ENCODE data around the gene COL5A1.

The COL5A1 gene

DNA sequence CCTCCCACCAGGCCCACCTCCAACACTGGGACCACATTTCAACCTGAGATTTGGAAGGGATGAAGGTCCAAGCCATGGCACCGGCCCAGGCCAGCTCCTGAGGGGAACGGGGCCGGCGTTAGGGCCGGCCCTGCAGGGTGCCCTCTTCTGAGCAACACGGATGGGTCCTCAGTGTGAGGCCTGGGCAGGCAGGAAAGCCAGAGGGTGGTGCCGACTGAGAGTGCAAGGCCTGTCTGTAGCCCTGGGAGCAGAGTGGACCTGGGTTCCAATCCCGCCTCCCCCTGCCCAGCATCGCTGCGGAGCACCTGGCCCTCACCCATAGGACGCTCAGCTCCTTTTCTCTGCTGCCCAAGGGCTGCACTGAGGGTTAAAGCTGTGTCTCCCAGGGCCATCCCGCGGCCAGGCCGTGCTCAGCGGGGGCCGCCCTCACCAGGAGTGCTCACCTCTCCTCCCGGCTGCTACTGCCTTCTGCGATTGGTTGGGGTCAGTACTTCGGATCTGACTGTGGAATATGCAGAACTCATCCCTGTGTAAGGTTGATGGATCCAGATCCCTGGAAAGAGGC lies 194.9 kb downstream of the COL5A1 start:
- H3K4me3 ChIP-seq (ENCODE audit: control insufficient read depth in 1 of 7, extremely low read depth in 1 of 7, insufficient read depth in 4 of 7, low read depth in 2 of 7, low read length in 6 of 7), result no peak overlapping the region
- H3K27ac ChIP-seq (ENCODE audit: insufficient read depth in 1 of 2, low read depth in 1 of 2, low read length in 2 of 2, poor library complexity in 1 of 2, severe bottlenecking in 2 of 2), result no peak overlapping the region
- no peaks in the 10 kb centered on the region for H3K4me1 ChIP-seq (ENCODE audit: control extremely low read depth in 1 of 4, control insufficient read depth in 4 of 4, insufficient read depth in 4 of 4, low read length in 3 of 4)
- ChIA-PET POLR2A (interaction anchor here (0.6 kb wide), 1 partner anchor 97 kb away, joined by 3 read pairs; no protein-coding TSS in a partner anchor), CTCF (no interaction called here)
- H3K27me3 ChIP-seq (replicated peaks in 2 of 5; ENCODE audit: control insufficient read depth in 4 of 5, insufficient read depth in 5 of 5, low read length in 4 of 5), result no peaks in the 10 kb centered on the region
- 98% methylated on average over 19 of the region's 19 CpGs for WGBS (ENCODE audit: insufficient coverage)
- H3K36me3 ChIP-seq (ENCODE audit: control insufficient read depth in 4 of 4, insufficient read depth in 4 of 4, low read length in 3 of 4), result peaks cover 0 to 8% (median 2%) of the 10 kb centered on the region in 4 experiments
- no peak for DNase-seq
- H3K9me3 ChIP-seq (ENCODE audit: control extremely low read depth in 1 of 5, control insufficient read depth in 4 of 5, insufficient read depth in 2 of 5, low read depth in 1 of 5, low read length in 4 of 5), result no peaks in the 10 kb centered on the region

DNA sequence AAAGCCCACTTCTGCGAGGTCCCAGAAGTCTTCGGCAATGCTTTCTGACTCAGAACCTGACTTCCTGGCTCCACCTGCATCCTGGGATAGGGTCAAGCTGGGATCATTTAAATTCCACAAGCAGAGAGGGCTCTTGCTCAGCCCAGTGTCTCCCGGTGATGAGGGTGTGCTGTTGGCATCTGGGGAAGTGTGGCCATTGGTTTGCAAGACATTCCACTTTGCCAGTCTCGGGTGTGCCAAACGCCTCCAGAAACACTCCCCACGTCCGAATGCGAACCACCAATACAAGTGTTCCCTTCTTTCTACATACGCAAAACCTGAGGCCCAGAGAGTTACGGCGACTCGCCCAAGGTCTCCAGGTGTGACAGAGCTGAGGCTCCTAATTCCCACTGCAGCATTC lies 195.9 kb downstream of the COL5A1 start:
- WGBS (ENCODE audit: insufficient coverage), result 94% methylated on average over 11 of the region's 12 CpGs
- Histone ChIP-seq H3K27me3 (replicated peaks in 2 of 5; ENCODE audit: control insufficient read depth in 4 of 5, insufficient read depth in 5 of 5, low read length in 4 of 5) (no peaks in the 10 kb centered on the region), H3K27ac (ENCODE audit: insufficient read depth in 1 of 2, low read depth in 1 of 2, low read length in 2 of 2, poor library complexity in 1 of 2, severe bottlenecking in 2 of 2) (no peak overlapping the region), H3K4me3 (ENCODE audit: control insufficient read depth in 1 of 7, extremely low read depth in 1 of 7, insufficient read depth in 4 of 7, low read depth in 2 of 7, low read length in 6 of 7) (no peak overlapping the region), H3K36me3 (ENCODE audit: control insufficient read depth in 4 of 4, insufficient read depth in 4 of 4, low read length in 3 of 4) (peaks cover 0 to 13% (median 2%) of the 10 kb centered on the region in 4 experiments), H3K9me3 (ENCODE audit: control extremely low read depth in 1 of 5, control insufficient read depth in 4 of 5, insufficient read depth in 2 of 5, low read depth in 1 of 5, low read length in 4 of 5) (no peaks in the 10 kb centered on the region), H3K4me1 (ENCODE audit: control extremely low read depth in 1 of 4, control insufficient read depth in 4 of 4, insufficient read depth in 4 of 4, low read length in 3 of 4) (no peaks in the 10 kb centered on the region)
- ChIA-PET CTCF (no interaction called here), POLR2A (no interaction called here)
- no peak for DNase-seq

DNA sequence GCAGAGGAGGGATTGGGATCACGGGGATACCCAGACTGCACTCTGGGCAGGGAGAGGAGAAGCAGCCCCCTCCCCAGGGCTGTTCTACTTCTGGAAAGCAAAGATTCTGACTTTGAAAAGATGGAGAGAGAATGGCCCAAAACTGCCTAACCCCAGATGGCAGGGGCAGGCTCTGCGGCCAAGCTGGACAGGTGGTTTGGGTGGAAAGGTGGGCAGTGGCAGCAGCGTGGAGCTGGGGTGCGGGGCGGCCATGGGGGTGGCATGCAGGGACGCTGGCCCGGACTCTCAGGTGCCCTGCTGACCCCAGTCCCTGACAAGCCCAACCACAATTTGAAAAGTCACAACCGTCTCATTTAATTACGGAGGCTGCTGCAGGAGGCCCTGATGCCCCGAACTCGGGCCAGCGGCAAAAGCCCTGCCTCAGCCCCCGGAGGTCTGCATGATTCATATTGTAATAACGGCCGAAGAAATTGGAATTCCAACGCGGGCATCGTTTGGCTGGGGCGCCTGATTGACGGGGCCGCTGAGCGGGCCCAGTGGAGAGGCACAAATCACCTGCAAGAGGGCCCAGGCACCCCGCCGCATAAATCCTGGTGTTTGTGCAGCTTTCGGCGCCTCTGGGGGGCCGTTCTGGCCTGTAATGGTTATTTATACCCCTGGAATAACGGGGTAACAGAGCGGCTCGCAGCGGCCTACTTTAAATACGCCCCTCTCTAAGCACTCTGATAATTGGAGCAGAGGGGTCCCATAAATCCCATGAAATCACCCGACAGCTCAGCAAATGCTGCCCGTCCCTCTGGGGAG lies 197.2 kb downstream of the COL5A1 start:
- H3K4me1 ChIP-seq (ENCODE audit: control extremely low read depth in 1 of 4, control insufficient read depth in 4 of 4, insufficient read depth in 4 of 4, low read length in 3 of 4), result no peaks in the 10 kb centered on the region
- WGBS (ENCODE audit: insufficient coverage), result 90% methylated on average over 30 of the region's 34 CpGs
- H3K27me3 ChIP-seq (replicated peaks in 2 of 5; ENCODE audit: control insufficient read depth in 4 of 5, insufficient read depth in 5 of 5, low read length in 4 of 5), result no peaks in the 10 kb centered on the region
- CTCF ChIA-PET, result interaction anchor here (0.6 kb wide), 1 partner anchor 596 kb away, joined by 3 read pairs; no protein-coding TSS in a partner anchor
- H3K9me3 ChIP-seq (ENCODE audit: control extremely low read depth in 1 of 5, control insufficient read depth in 4 of 5, insufficient read depth in 2 of 5, low read depth in 1 of 5, low read length in 4 of 5), result no peaks in the 10 kb centered on the region
- no peak overlapping the region for H3K4me3 ChIP-seq (ENCODE audit: control insufficient read depth in 1 of 7, extremely low read depth in 1 of 7, insufficient read depth in 4 of 7, low read depth in 2 of 7, low read length in 6 of 7)
- POLR2A ChIA-PET, result no interaction called here
- no peak overlapping the region for H3K27ac ChIP-seq (ENCODE audit: insufficient read depth in 1 of 2, low read depth in 1 of 2, low read length in 2 of 2, poor library complexity in 1 of 2, severe bottlenecking in 2 of 2)
- peaks cover 0 to 21% (median 0%) of the 10 kb centered on the region in 4 experiments for H3K36me3 ChIP-seq (ENCODE audit: control insufficient read depth in 4 of 4, insufficient read depth in 4 of 4, low read length in 3 of 4)
- DNase-seq, result no peak

- POLR2A ChIA-PET, result no interaction called here
- Histone ChIP-seq H3K36me3 (ENCODE audit: control insufficient read depth in 4 of 4, insufficient read depth in 4 of 4, low read length in 3 of 4) (peaks cover 0 to 24% (median 0%) of the 10 kb centered on the region in 4 experiments), H3K4me1 (ENCODE audit: control extremely low read depth in 1 of 4, control insufficient read depth in 4 of 4, insufficient read depth in 4 of 4, low read length in 3 of 4) (no peaks in the 10 kb centered on the region), H3K4me3 (ENCODE audit: control insufficient read depth in 1 of 7, extremely low read depth in 1 of 7, insufficient read depth in 4 of 7, low read depth in 2 of 7, low read length in 6 of 7) (no peak overlapping the region), H3K27me3 (replicated peaks in 2 of 5; ENCODE audit: control insufficient read depth in 4 of 5, insufficient read depth in 5 of 5, low read length in 4 of 5) (no peaks in the 10 kb centered on the region), H3K27ac (ENCODE audit: insufficient read depth in 1 of 2, low read depth in 1 of 2, low read length in 2 of 2, poor library complexity in 1 of 2, severe bottlenecking in 2 of 2) (no peak overlapping the region), H3K9me3 (ENCODE audit: control extremely low read depth in 1 of 5, control insufficient read depth in 4 of 5, insufficient read depth in 2 of 5, low read depth in 1 of 5, low read length in 4 of 5) (no peaks in the 10 kb centered on the region)
- no peak for DNase-seq
- WGBS (ENCODE audit: insufficient coverage), result 97% methylated on average over 19 of the region's 21 CpGs
- CTCF ChIA-PET, result interaction anchor here (0.6 kb wide), 1 partner anchor 597 kb away, joined by 3 read pairs; no protein-coding TSS in a partner anchor
These were observed 198.0 kb downstream of the COL5A1 start for GRCh38 chr9:134839455-134840125.

- H3K4me3 ChIP-seq (ENCODE audit: control insufficient read depth in 1 of 7, extremely low read depth in 1 of 7, insufficient read depth in 4 of 7, low read depth in 2 of 7, low read length in 6 of 7), result no peak overlapping the region
- no peak overlapping the region for H3K27ac ChIP-seq (ENCODE audit: insufficient read depth in 1 of 2, low read depth in 1 of 2, low read length in 2 of 2, poor library complexity in 1 of 2, severe bottlenecking in 2 of 2)
- ChIA-PET POLR2A (interaction anchor here (0.9 kb wide), 1 partner anchor 621 kb away, joined by 3 read pairs; no protein-coding TSS in a partner anchor), CTCF (no interaction called here)
- WGBS (ENCODE audit: insufficient coverage), result 98% methylated on average over 10 of the region's 12 CpGs
- H3K27me3 ChIP-seq (replicated peaks in 2 of 5; ENCODE audit: control insufficient read depth in 4 of 5, insufficient read depth in 5 of 5, low read length in 4 of 5), result no peaks in the 10 kb centered on the region
- DNase-seq, result no peak
- peaks cover 0 to 24% (median 0%) of the 10 kb centered on the region in 4 experiments for H3K36me3 ChIP-seq (ENCODE audit: control insufficient read depth in 4 of 4, insufficient read depth in 4 of 4, low read length in 3 of 4)
- no peaks in the 10 kb centered on the region for H3K9me3 ChIP-seq (ENCODE audit: control extremely low read depth in 1 of 5, control insufficient read depth in 4 of 5, insufficient read depth in 2 of 5, low read depth in 1 of 5, low read length in 4 of 5)
- H3K4me1 ChIP-seq (ENCODE audit: control extremely low read depth in 1 of 4, control insufficient read depth in 4 of 4, insufficient read depth in 4 of 4, low read length in 3 of 4), result no peaks in the 10 kb centered on the region
These were observed 198.9 kb downstream of the COL5A1 start for GRCh38 chr9:134840511-134840910.

GRCh38 chr9:134841180-134841904 lies 199.7 kb downstream of the COL5A1 start:
- Histone ChIP-seq H3K4me3 (ENCODE audit: control insufficient read depth in 1 of 7, extremely low read depth in 1 of 7, insufficient read depth in 4 of 7, low read depth in 2 of 7, low read length in 6 of 7) (no peak overlapping the region), H3K27me3 (replicated peaks in 2 of 5; ENCODE audit: control insufficient read depth in 4 of 5, insufficient read depth in 5 of 5, low read length in 4 of 5) (no peaks in the 10 kb centered on the region), H3K27ac (ENCODE audit: insufficient read depth in 1 of 2, low read depth in 1 of 2, low read length in 2 of 2, poor library complexity in 1 of 2, severe bottlenecking in 2 of 2) (no peak overlapping the region), H3K9me3 (ENCODE audit: control extremely low read depth in 1 of 5, control insufficient read depth in 4 of 5, insufficient read depth in 2 of 5, low read depth in 1 of 5, low read length in 4 of 5) (no peaks in the 10 kb centered on the region), H3K4me1 (ENCODE audit: control extremely low read depth in 1 of 4, control insufficient read depth in 4 of 4, insufficient read depth in 4 of 4, low read length in 3 of 4) (no peaks in the 10 kb centered on the region), H3K36me3 (ENCODE audit: control insufficient read depth in 4 of 4, insufficient read depth in 4 of 4, low read length in 3 of 4) (peaks cover 0 to 24% (median 0%) of the 10 kb centered on the region in 4 experiments)
- CTCF ChIA-PET, result no interaction called here
- POLR2A ChIA-PET, result no interaction called here
- WGBS (ENCODE audit: insufficient coverage), result 95% methylated on average over 11 of the region's 15 CpGs
- no peak for DNase-seq

All from common myeloid progenitor, CD34-positive (primary cell).